ENCODE results near the gene DTYMK. TPM values are rescaled to one million over a fixed set of nuclear protein-coding genes. Genes with fewer than 3 reads are reported as not detected.

The DTYMK gene
- total and polyA plus RNA-seq, 2 donors (not counting 3 experiments of a cell fraction or from before 2014, with no cell fraction given): 67.0 to 104 TPM

DNA sequence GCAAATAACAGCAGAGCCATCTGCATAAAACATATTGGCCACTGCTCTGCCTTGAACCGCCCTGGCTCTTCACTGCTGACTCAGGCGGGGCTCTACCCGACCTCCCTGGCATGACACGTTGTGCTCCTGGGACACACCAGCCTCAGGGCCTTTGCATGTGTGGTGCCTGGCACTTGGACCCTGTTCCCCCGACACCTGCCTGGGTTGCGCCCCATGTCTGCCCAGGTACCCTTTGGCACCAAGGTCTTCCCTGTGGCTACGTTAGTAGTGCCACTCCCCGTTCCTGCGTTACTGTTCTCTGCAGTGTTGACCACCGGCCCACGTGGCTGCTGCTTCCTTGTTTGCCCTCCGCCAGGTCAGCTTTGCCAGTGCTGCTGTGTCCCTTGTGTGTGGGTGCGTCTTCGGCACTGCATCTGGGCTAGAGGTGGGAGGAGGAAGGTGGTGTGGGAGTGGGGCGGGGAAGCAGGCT, 28.8 kb downstream of the DTYMK start:
- POLR2A ChIA-PET: no interaction called here
- TF ChIP-seq JUN (IDR thresholded peaks at IDR 0.05; ENCODE audit: borderline replicate concordance, insufficient read depth, insufficient read length, low read depth): no peak
- TF ChIP-seq FOS (IDR thresholded peaks at IDR 0.05; ENCODE audit: borderline replicate concordance, insufficient read depth, low read length): no peak
- no peak for TF ChIP-seq EZH2 (IDR thresholded peaks at IDR 0.05; ENCODE audit: borderline replicate concordance, low read depth, low read length, severe bottlenecking)
- no peak for TF ChIP-seq CTCF (IDR thresholded peaks at IDR 0.05; ENCODE audit: extremely low read depth in 1 of 2, insufficient read depth in 1 of 2, low read depth in 1 of 2, low read length in 2 of 2)
- no peak for TF ChIP-seq POLR2AphosphoS5 (IDR thresholded peaks at IDR 0.05; ENCODE audit: insufficient read depth, low read depth, low read length)
- no peak for TF ChIP-seq MYC (IDR thresholded peaks at IDR 0.05; ENCODE audit: low read depth, low read length)
- no peak for TF ChIP-seq MAX (IDR thresholded peaks at IDR 0.05; ENCODE audit: insufficient read depth, insufficient read length)
- no peak for TF ChIP-seq GATA2 (IDR thresholded peaks at IDR 0.05; ENCODE audit: insufficient read depth, insufficient read length, low read depth, low read length)
- no peak for TF ChIP-seq POLR2A (IDR thresholded peaks at IDR 0.05; ENCODE audit: low read depth, low read length)
- Histone ChIP-seq H3K36me3 (ENCODE audit: control insufficient read depth in 2 of 2, extremely low read depth in 1 of 2, insufficient read depth in 2 of 2, low read length in 2 of 2) (peaks cover 12 to 49% of the 10 kb centered on the region in 2 experiments), H3K9ac (replicated peaks; ENCODE audit: extremely low read depth, insufficient read depth, low read length) (no peak overlapping the region), H3K9me1 (replicated peaks; ENCODE audit: control insufficient read depth, extremely low read depth, insufficient read depth, low read length) (no peaks in the 10 kb centered on the region), H3K4me2 (ENCODE audit: insufficient read depth, low read length) (no peak overlapping the region), H3K27me3 (ENCODE audit: control insufficient read depth in 2 of 2, insufficient read depth in 2 of 2, low read length in 2 of 2) (no peaks in the 10 kb centered on the region), H4K20me1 (replicated peaks; ENCODE audit: control insufficient read depth, extremely low read depth, insufficient read depth, low read length) (no peaks in the 10 kb centered on the region), H3K79me2 (ENCODE audit: control insufficient read depth, insufficient read depth, low read length) (no peaks in the 10 kb centered on the region), H3K27ac (ENCODE audit: insufficient read depth, low read depth, low read length) (no peak overlapping the region), H3K4me1 (ENCODE audit: control insufficient read depth, extremely low read depth, insufficient read depth, low read length) (no peaks in the 10 kb centered on the region), H3K9me3 (replicated peaks; ENCODE audit: control insufficient read depth, insufficient read depth, low read length) (no peaks in the 10 kb centered on the region), H3K4me3 (replicated peaks in 1 of 3; ENCODE audit: insufficient read depth in 1 of 3, low read depth in 1 of 3, low read length in 3 of 3) (no peak overlapping the region), H2AFZ (ENCODE audit: low read depth, low read length) (no peak overlapping the region)
- intact Hi-C loops (cut with micrococcal nuclease) (loop anchor here (2.0 kb wide), 1 partner anchor 149 kb away; the partner anchor contains the start of gene STK25), dilution Hi-C loops (cut with MboI; ENCODE audit: extremely low pct_ligation_motif_present, low sequenced_read_pairs) (no loop called here)
- CTCF ChIA-PET: interaction anchor here (1.4 to 2.2 kb wide), 3 partner anchors 101 to 221 kb away, joined by 3 to 10 read pairs (median 6); partner anchors contain the start of gene STK25
- FAIRE-seq: no peak
- BruUV-seq (replicated peaks): no TSS peak
- DNase-seq (ENCODE audit: low read depth, low spot score): no peak
